Adrenal gland (tissue), 12 donors: ENCODE results near the gene COPS3. TPM values are rescaled to one million over a fixed set of nuclear protein-coding genes. Genes with fewer than 3 reads are reported as not detected.
A peak's percentile ranks its signal among the peaks of the same experiment; 100 is the strongest.

ENCODE experiments used
- DNase-seq, 7 donors: peaks; one replicate each; pipeline ENCODE4 v3.0.0-alpha.2; 2019 to 2020
- H3K27ac ChIP-seq, 5 donors: fragments of 200-600 bp; sonication (generic) in 4 of 5; 1 replicate in 3 of 5; 2 replicates in 2 of 5; pipeline versions ENCODE4 v1.5.1 to v1.8.0; 2016 to 2020; ENCODE audit warnings: mild to moderate bottlenecking in 1 of 5
- H3K27me3 ChIP-seq: fragments of 200-600 bp; 2 replicates; pipeline ENCODE4 v1.8.0; 2021
- H3K36me3 ChIP-seq, 2 donors: fragments of 200-600 bp; replicated peaks in 1 of 2; 1 replicate in 1 of 2; 2 replicates in 1 of 2; pipeline versions ENCODE4 v1.5.1 to v1.8.0; 2018 to 2022
- H3K4me1 ChIP-seq, 2 donors: fragments of 200-600 bp; replicated peaks in 1 of 2; 1 replicate in 1 of 2; 2 replicates in 1 of 2; pipeline versions ENCODE4 v1.5.1 to v1.8.0; 2018 to 2021
- H3K4me3 ChIP-seq, 4 donors: fragments of 200-600 bp; sonication (generic) in 3 of 4; one replicate each; pipeline ENCODE4 v1.5.1; 2016 to 2018
- H3K9me3 ChIP-seq, 3 donors: fragments of 200-600 bp; sonication (generic) in 1 of 3; replicated peaks in 1 of 3; 1 replicate in 2 of 3; 2 replicates in 1 of 3; pipeline versions ENCODE4 v1.5.1 to v1.8.0; 2016 to 2021
- POLR2A ChIP-seq, 2 donors: fragments of 450-650 bp; IDR thresholded peaks; one replicate each; pipeline ENCODE4 v1.6.1; 2017; ENCODE audit warnings: antibody characterized with exemption in 2 of 2, mild to moderate bottlenecking in 2 of 2, moderate library complexity in 1 of 2
- WGBS, 4 donors: extraction: QIAGEN DNeasy Blood & Tissue Kit in 2 of 4; methylation state at CpG; one replicate each; pipeline versions ENCODE4 v1.1.5 to v1.1.7; 2013 to 2017; 5-methylcytosine and 5-hydroxymethylcytosine counted together
- intact Hi-C, 2 donors: fragments of 100-400 bp; cut with DNase I; formaldehyde crosslinking; loops; one replicate each; pipeline versions ENCODE4 v1.14.1 to v1.15.0; 2022 to 2023
- polyA plus RNA-seq, 3 donors: library from polyadenylated mRNA; stranded (reverse); fragments of 200-250 nt in 2 of 3; fragments of 350-450 nt in 1 of 3; fragmentation: Illumina TruSeq in 1 of 3; extraction: RNeasy Lipid Tissue Mini Kit (QIAGEN cat#74804) in 1 of 3; gene quantifications; one replicate each; pipeline ENCODE4 v1.2.3, GENCODE V29; 2013 to 2014
- total RNA-seq, 9 donors: library from RNA; depleted of rRNA in 4 of 9; stranded (reverse); fragments of >200 nt in 4 of 9; fragments of 120-200 nt in 1 of 9; fragmentation: NEBNext Ultra II Directional in 1 of 9; extraction: Animal tissue kit (Norgen Biotek cat#: 25700) in 1 of 9; gene quantifications; one replicate each; pipeline versions ENCODE4 v1.1.0 to v1.2.4, GENCODE V29; 2013 to 2023
- TF ChIP-seq, protein P1 (sequence below), 6 experiments: fragments of 450-650 bp in 4 of 6; fragments of 200-600 bp in 2 of 6; sonication (generic) in 1 of 6; IDR thresholded peaks; 1 replicate in 5 of 6; 2 replicates in 1 of 6; pipeline versions ENCODE4 v1.5.1 to v1.8.0; 2016 to 2021; ENCODE audit warnings: antibody characterized with exemption in 6 of 6, mild to moderate bottlenecking in 2 of 6, moderate library complexity in 1 of 6
- donor health status: healthy with polysubstance abuse.
- donor health status: Bipolar disorder and iron deficiency.
- donor health status: DM: yes; HTN: yes; CAD: no.
- donor health status: DM: no; HTN: no; CAD: no.
- donor health status: DM: no; HTN: no; CAD: no.
- donor health status: DM: yes; HTN: yes; CAD: no.

Gene COPS3
- total and polyA plus RNA-seq, 12 donors, result 18.7 to 140 (median 52.3) TPM

- intact Hi-C loops, result loop anchor here (10.0 kb wide), 2 partner anchors 156 to 296 kb away; no protein-coding TSS in a partner anchor
- Histone ChIP-seq H3K27me3 (no peaks in the 10 kb centered on the region), H3K9me3 (no peaks in the 10 kb centered on the region), H3K27ac (peak overlapping the region in 2 of 5 donors; percentile 30 to 65), H3K4me1 (peaks cover 5 to 18% of the 10 kb centered on the region in 2 donors), H3K36me3 (no peaks in the 10 kb centered on the region), H3K4me3 (peak overlapping the region in 2 of 4 donors; percentile 21 to 35)
- no peak for TF ChIP-seq POLR2A (IDR thresholded peaks at IDR 0.05)
- TF ChIP-seq, protein P1, sequence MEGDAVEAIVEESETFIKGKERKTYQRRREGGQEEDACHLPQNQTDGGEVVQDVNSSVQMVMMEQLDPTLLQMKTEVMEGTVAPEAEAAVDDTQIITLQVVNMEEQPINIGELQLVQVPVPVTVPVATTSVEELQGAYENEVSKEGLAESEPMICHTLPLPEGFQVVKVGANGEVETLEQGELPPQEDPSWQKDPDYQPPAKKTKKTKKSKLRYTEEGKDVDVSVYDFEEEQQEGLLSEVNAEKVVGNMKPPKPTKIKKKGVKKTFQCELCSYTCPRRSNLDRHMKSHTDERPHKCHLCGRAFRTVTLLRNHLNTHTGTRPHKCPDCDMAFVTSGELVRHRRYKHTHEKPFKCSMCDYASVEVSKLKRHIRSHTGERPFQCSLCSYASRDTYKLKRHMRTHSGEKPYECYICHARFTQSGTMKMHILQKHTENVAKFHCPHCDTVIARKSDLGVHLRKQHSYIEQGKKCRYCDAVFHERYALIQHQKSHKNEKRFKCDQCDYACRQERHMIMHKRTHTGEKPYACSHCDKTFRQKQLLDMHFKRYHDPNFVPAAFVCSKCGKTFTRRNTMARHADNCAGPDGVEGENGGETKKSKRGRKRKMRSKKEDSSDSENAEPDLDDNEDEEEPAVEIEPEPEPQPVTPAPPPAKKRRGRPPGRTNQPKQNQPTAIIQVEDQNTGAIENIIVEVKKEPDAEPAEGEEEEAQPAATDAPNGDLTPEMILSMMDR (IDR thresholded peaks at IDR 0.05), result no peak
- peak; percentile 40 to 62 (median 50) for DNase-seq
- WGBS, 4 donors, result 0 to 11% (median 6%) methylated on average over 5 to 35 of the region's 35 CpGs
Measured at GRCh38 chr17:17300624-17301568, 19.9 kb upstream of the COPS3 start.

DNA sequence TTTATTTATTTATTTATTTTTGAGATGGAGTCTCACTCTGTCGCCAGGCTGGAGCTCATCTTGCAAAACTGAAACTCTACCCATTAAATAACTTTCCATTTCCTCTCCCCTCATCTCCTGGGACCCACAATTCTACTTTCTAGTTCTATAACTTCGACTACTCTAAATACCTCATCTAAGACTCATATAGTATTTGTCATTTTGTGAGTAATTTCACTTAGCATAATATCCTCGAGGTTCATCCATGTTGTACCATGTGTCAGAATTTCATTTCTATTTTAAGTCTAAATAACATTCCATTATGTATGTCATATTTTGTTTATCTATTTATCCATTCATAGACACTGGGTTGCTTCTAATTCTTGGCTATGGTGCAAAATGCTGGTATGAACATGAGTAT, 17.1 kb upstream of the COPS3 start:
- H3K27ac ChIP-seq, result no peak overlapping the region
- TF ChIP-seq, protein P1 (IDR thresholded peaks at IDR 0.05), result no peak
- no peak for TF ChIP-seq POLR2A (IDR thresholded peaks at IDR 0.05)
- WGBS, 4 donors, result 46 to 69% (median 54%) methylated on average over 3 of the region's 3 CpGs
- no peak for DNase-seq
- H3K4me3 ChIP-seq, result no peak overlapping the region
- no peaks in the 10 kb centered on the region for H3K27me3 ChIP-seq
- peaks cover 0 to 10% of the 10 kb centered on the region in 2 donors for H3K4me1 ChIP-seq
- H3K9me3 ChIP-seq, result no peaks in the 10 kb centered on the region
- no peaks in the 10 kb centered on the region for H3K36me3 ChIP-seq
- intact Hi-C loops, result no loop called here

GRCh38 chr17:17297217-17297616, 16.2 kb upstream of the COPS3 start:
- Histone ChIP-seq H3K36me3 (no peaks in the 10 kb centered on the region), H3K4me3 (no peak overlapping the region), H3K27ac (no peak overlapping the region), H3K9me3 (no peaks in the 10 kb centered on the region), H3K4me1 (peaks cover 0 to 10% of the 10 kb centered on the region in 2 donors), H3K27me3 (no peaks in the 10 kb centered on the region)
- no peak for TF ChIP-seq POLR2A (IDR thresholded peaks at IDR 0.05)
- TF ChIP-seq, protein P1 (IDR thresholded peaks at IDR 0.05), result no peak
- DNase-seq, result no peak
- 92 to 95% (median 94%) methylated on average over 3 of the region's 3 CpGs for WGBS, 4 donors
- intact Hi-C loops, result no loop called here

DNA sequence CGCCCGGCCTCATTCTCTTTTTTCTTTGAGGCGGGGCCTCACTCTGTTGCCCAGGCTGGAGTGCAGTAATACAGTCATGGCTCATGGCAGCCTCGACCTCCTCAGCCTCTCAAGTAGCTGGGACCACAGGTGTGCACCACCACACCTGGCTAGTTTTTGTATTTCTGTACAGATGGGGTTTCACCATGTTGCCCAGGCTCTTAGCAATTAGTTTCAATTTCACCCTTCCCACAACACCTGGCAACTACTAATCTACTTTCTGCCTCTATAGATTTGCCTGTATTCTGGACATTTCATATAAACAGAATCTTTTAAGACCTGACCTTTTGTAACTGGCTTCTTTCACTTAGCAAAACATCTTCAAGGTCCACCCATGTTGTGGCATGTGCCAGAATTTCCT, 14.1 kb upstream of the COPS3 start:
- Histone ChIP-seq H3K36me3 (no peaks in the 10 kb centered on the region), H3K9me3 (no peaks in the 10 kb centered on the region), H3K27ac (no peak overlapping the region), H3K4me3 (no peak overlapping the region), H3K4me1 (no peaks in the 10 kb centered on the region), H3K27me3 (no peaks in the 10 kb centered on the region)
- WGBS, 4 donors, result 93 to 100% (median 94%) methylated on average over 3 to 4 of the region's 4 CpGs
- intact Hi-C loops, result no loop called here
- no peak for DNase-seq
- TF ChIP-seq, protein P1 (IDR thresholded peaks at IDR 0.05), result no peak
- no peak for TF ChIP-seq POLR2A (IDR thresholded peaks at IDR 0.05)
